ENCODE results near the gene NCAM1.

- TF ChIP-seq, protein P1, sequence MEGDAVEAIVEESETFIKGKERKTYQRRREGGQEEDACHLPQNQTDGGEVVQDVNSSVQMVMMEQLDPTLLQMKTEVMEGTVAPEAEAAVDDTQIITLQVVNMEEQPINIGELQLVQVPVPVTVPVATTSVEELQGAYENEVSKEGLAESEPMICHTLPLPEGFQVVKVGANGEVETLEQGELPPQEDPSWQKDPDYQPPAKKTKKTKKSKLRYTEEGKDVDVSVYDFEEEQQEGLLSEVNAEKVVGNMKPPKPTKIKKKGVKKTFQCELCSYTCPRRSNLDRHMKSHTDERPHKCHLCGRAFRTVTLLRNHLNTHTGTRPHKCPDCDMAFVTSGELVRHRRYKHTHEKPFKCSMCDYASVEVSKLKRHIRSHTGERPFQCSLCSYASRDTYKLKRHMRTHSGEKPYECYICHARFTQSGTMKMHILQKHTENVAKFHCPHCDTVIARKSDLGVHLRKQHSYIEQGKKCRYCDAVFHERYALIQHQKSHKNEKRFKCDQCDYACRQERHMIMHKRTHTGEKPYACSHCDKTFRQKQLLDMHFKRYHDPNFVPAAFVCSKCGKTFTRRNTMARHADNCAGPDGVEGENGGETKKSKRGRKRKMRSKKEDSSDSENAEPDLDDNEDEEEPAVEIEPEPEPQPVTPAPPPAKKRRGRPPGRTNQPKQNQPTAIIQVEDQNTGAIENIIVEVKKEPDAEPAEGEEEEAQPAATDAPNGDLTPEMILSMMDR (IDR thresholded peaks at IDR 0.05; ENCODE audit: low read length), result no peak
- no peak for TF ChIP-seq EZH2 (optimal IDR thresholded peaks at IDR 0.05; ENCODE audit: low read depth, low read length)
These were observed 55.7 kb downstream of the NCAM1 start for GRCh38 chr11:113016905-113017304.
